Fibroblast of lung (primary cell): ENCODE data around the gene ST6GALNAC4.

ENCODE experiments used
- CTCF ChIP-seq, 2 donors: IDR thresholded peaks in 1 of 2; conservative IDR thresholded peaks in 1 of 2; 1 replicate in 1 of 2; 2 replicates in 1 of 2; pipeline ENCODE4 v1.5.1; 2011 to 2012; ENCODE audit warnings: low read length in 2 of 2, control low read depth in 1 of 2, inconsistent platforms in 1 of 2, low read depth in 1 of 2, mild to moderate bottlenecking in 1 of 2
- EZH2 ChIP-seq: IDR thresholded peaks from 2 replicates; pipeline ENCODE4 v1.5.1; 2012; ENCODE audit warnings: low read length, control low read depth, mild to moderate bottlenecking; ENCODE audit errors: missing control alignments

GRCh38 chr9:127943011-127943662 lies 26.3 kb upstream of the ST6GALNAC4 start:
- TF ChIP-seq CTCF (conservative IDR thresholded peaks at IDR 0.05 in 1 of 2, IDR thresholded peaks at IDR 0.05 in 1 of 2; ENCODE audit: low read depth in 1 of 2, low read length in 2 of 2) (no peak), EZH2 (no peak)
